MG63 (cell line): Measurements from ENCODE around the gene PCCA. TPM values are rescaled to one million over a fixed set of nuclear protein-coding genes. Genes with fewer than 3 reads are reported as not detected.
"Not testable (repeated sequence)": the region's sequence is repeated elsewhere in the genome, so short reads cannot be mapped to it uniquely, and the experiment has no call there.

Source experiments
- DNase-seq: peaks from one replicate; pipeline ENCODE4 v3.0.0-alpha.2; 2020
- H3K27me3 ChIP-seq: fragments of 250-450 bp; sonication (Bioruptor Pico); 2 replicates; pipeline ENCODE4 v1.5.1; 2020; ENCODE audit warnings: mild to moderate bottlenecking, moderate library complexity
- H3K36me3 ChIP-seq: fragments of 250-450 bp; sonication (Bioruptor Pico); 2 replicates; pipeline ENCODE4 v1.5.1; 2020; ENCODE audit warnings: mild to moderate bottlenecking, moderate library complexity
- H3K4me3 ChIP-seq: fragments of 250-450 bp; sonication (Bioruptor Pico); 2 replicates; pipeline ENCODE4 v1.5.1; 2020; ENCODE audit warnings: mild to moderate bottlenecking, moderate library complexity
- H3K9me3 ChIP-seq: fragments of 250-450 bp; sonication (Bioruptor Pico); 2 replicates; pipeline ENCODE4 v1.5.1; 2020; ENCODE audit warnings: mild to moderate bottlenecking, moderate library complexity
- total RNA-seq: library from RNA; depleted of rRNA; stranded (reverse); fragments of >200 nt; shearing (Covaris generic); gene quantifications from 2 replicates; pipeline ENCODE4 v1.2.3, GENCODE V29; 2014; ENCODE audit warnings: low replicate concordance

Gene PCCA
- total RNA-seq, 1 experiment from 2014 or later, result 3.1 TPM

DNA sequence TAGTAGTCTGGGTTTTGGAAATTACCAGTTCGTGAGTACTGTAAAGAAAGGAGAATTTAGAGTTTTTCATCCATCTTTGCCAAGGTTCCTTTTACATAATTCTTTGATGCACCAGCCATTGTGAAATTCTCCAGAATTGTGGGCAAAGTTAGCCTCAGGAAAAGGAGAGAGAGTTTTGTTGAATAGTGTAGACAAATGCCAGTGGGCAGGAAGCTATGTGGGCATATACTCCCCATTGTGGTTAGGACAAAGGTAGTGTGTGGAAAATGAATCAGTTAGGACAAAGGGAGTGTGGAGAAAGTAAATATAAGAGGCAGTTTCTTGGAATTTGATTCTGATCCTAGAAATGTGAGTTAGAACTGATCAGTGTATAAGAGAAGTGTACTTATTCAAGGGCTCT, 67.9 kb downstream of the PCCA start:
- H3K36me3 ChIP-seq, result no peaks in the 10 kb centered on the region; the same call in 1 of the 2 replicates
- DNase-seq, result no peak
- no peak overlapping the region for H3K4me3 ChIP-seq

DNA sequence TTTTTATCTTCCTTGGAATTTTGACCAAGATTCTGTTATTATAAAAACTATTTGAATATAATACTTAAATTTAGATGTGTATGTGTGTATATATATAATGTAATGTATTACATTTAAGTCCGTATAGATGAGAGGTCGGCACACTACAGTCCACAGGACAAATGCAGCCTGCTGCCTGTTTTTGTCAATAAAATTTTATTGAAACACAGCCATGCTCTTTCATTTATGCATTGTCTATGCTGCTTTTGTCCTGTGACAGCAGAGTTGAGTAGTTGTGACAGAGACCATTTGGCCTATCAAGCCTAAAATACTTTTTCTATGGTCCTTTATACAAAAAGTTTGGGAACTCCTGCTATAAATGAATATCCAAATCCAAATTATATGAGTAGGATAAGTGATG, 69.7 kb downstream of the PCCA start:
- no peaks in the 10 kb centered on the region; the same call in 1 of the 2 replicates for H3K36me3 ChIP-seq
- no peak overlapping the region for H3K4me3 ChIP-seq
- no peaks in the 10 kb centered on the region for H3K9me3 ChIP-seq
- no peaks in the 10 kb centered on the region for H3K27me3 ChIP-seq
- no peak for DNase-seq

More for the DNA sequence above, 67.9 kb downstream of the PCCA start:
- Histone ChIP-seq H3K9me3 (no peaks in the 10 kb centered on the region), H3K27me3 (no peaks in the 10 kb centered on the region)

DNA sequence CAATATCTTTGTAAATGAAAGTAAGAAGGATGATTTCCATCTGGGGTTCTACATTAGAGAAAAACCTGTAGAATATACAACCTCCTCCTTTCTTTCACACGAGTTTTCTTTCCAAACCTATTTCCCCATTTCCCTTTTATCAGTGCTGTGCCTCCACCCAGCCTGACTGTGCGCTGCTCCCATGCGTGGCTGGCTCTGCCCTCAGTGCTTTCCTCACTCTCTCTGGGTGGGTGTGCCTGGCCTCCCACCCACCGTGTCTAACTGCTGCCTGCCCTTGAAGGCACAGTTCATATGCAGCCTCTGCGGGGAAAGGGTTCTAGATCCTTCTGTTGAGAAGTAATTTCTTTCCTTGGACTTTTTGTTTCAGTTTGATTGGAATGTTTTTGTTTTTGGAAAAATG, 70.7 kb downstream of the PCCA start:
- no peak overlapping the region for H3K4me3 ChIP-seq
- no peaks in the 10 kb centered on the region; the same call in 1 of the 2 replicates for H3K36me3 ChIP-seq
- H3K27me3 ChIP-seq, result no peaks in the 10 kb centered on the region
- H3K9me3 ChIP-seq, result no peaks in the 10 kb centered on the region
- no peak for DNase-seq

DNA sequence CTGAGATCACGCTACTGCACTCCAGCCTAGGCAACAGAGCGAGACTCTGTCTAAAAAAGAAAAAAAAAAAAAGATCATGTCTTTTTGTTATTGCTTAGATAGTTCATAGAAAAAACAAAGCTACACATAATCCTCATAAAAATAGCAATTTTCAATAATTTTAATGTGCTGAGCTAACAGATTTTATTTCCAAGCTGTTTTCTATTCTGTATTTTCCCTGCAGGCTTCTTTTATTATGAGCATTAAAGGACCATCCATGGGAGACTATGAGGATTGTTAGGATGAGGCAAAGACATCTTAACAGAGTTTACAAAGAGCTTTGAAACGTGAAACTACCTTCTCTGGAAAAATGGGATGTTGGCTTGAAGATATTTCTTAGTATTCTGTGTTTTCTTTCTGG, 71.6 kb downstream of the PCCA start:
- no peak overlapping the region for H3K4me3 ChIP-seq
- no peak for DNase-seq
- no peaks in the 10 kb centered on the region for H3K9me3 ChIP-seq
- H3K36me3 ChIP-seq, result no peaks in the 10 kb centered on the region; the same call in 1 of the 2 replicates
- no peaks in the 10 kb centered on the region for H3K27me3 ChIP-seq

GRCh38 chr13:100163375-100163774, 74.5 kb downstream of the PCCA start:
- DNase-seq, result no peak
- no peaks in the 10 kb centered on the region for H3K9me3 ChIP-seq
- H3K36me3 ChIP-seq, result no peaks in the 10 kb centered on the region
- no peaks in the 10 kb centered on the region for H3K27me3 ChIP-seq
- H3K4me3 ChIP-seq, result no peak overlapping the region

- Histone ChIP-seq H3K36me3 (no peaks in the 10 kb centered on the region; the same call in 1 of the 2 replicates), H3K4me3 (no peak overlapping the region), H3K9me3 (no peaks in the 10 kb centered on the region), H3K27me3 (no peaks in the 10 kb centered on the region)
- DNase-seq, result no peak
Measured at GRCh38 chr13:100173203-100173602, 84.3 kb downstream of the PCCA start.

DNA sequence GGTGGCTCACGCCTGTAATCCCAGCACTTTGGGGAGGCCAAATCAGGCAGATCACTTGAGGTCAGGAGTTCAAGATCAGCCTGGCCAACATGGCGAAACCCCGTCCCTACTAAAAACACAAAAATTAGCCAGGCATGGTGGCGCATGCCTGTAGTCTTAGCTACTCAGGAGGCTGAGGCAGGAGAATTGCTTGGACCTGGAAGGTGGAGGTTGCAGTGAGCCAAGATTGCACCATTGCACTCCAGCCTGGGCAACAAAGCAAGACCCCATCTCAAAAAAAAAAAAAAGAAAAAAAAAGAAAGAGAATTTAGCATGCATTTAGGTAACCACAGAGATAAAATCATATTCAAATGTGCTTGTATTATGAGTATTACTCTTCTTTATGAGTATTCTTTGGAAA, 85.6 kb downstream of the PCCA start:
- not testable (repeated sequence) for H3K4me3 ChIP-seq, H3K9me3 ChIP-seq, H3K27me3 ChIP-seq, H3K36me3 ChIP-seq, DNase-seq

- Histone ChIP-seq H3K9me3 (no peaks in the 10 kb centered on the region), H3K36me3 (no peaks in the 10 kb centered on the region; the same call in 1 of the 2 replicates), H3K27me3 (no peaks in the 10 kb centered on the region), H3K4me3 (no peak overlapping the region)
- no peak for DNase-seq
Measured at GRCh38 chr13:100175078-100175802, 86.3 kb downstream of the PCCA start.

DNA sequence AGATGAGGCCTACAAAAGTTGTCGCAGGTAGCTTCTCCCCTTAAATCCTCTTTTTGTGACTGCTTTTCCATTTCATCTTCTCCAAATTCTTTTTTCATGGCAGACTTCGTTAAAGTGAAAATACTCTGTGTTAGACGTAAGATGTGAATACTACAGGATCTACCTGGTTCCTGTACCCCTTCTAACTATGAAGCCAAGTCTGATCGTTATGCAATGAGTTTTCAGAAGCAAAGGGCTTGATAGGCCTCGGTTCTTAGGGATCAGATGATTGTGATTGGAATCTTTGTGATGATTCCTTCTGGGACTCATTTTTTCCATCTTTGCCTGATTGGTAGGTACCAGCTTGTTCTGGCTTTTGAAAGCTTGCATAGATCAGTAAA, 86.9 kb downstream of the PCCA start:
- Histone ChIP-seq H3K4me3 (no peak overlapping the region), H3K27me3 (no peaks in the 10 kb centered on the region), H3K9me3 (no peaks in the 10 kb centered on the region), H3K36me3 (no peaks in the 10 kb centered on the region; the same call in 1 of the 2 replicates)
- DNase-seq, result no peak

GRCh38 chr13:100176801-100177400, 88.0 kb downstream of the PCCA start:
- Histone ChIP-seq H3K27me3 (no peaks in the 10 kb centered on the region), H3K36me3 (no peaks in the 10 kb centered on the region; the same call in 1 of the 2 replicates), H3K4me3 (no peak overlapping the region), H3K9me3 (no peaks in the 10 kb centered on the region)
- DNase-seq, result no peak

GRCh38 chr13:100178309-100178708, 89.4 kb downstream of the PCCA start:
- no peak overlapping the region for H3K4me3 ChIP-seq
- DNase-seq, result no peak
- no peaks in the 10 kb centered on the region for H3K9me3 ChIP-seq
- no peaks in the 10 kb centered on the region; the same call in 1 of the 2 replicates for H3K36me3 ChIP-seq
- no peaks in the 10 kb centered on the region for H3K27me3 ChIP-seq

GRCh38 chr13:100179276-100179675, 90.4 kb downstream of the PCCA start:
- Histone ChIP-seq H3K9me3 (no peaks in the 10 kb centered on the region), H3K36me3 (no peaks in the 10 kb centered on the region; the same call in 1 of the 2 replicates), H3K4me3 (no peak overlapping the region), H3K27me3 (no peaks in the 10 kb centered on the region)
- DNase-seq, result no peak

DNA sequence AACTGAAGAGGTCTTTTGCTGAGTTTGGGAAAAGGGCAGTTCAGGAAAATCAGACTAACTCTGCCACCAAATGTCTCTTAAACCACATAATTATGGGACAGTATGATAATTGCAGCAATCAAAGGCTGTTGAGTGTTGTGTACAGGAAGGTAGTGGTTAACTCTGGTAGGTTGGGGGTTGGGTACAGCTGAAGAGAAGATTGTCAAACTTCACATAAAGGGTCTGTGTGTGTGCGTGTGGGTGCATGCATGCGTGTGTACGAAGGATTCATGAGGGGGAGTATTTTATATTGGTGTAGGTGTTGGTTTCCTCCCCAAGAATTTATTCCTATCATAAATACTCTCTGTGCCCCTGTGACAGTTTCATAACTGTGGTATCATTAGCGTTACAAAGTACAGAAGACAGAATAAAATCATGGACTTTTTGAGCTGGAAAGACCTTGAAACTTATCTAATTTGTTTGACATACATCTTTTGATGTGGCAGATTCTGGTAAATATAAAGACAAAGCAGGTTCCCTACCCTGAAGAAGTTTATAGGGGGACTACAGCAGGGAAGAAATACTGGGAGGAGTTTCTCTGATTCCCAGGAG, 94.1 kb downstream of the PCCA start:
- Histone ChIP-seq H3K27me3 (no peaks in the 10 kb centered on the region), H3K4me3 (no peak overlapping the region), H3K36me3 (no peaks in the 10 kb centered on the region; the same call in 1 of the 2 replicates), H3K9me3 (no peaks in the 10 kb centered on the region)
- no peak for DNase-seq

- H3K27me3 ChIP-seq, result no peaks in the 10 kb centered on the region
- H3K4me3 ChIP-seq, result no peak overlapping the region
- no peak for DNase-seq
- H3K36me3 ChIP-seq, result no peaks in the 10 kb centered on the region
- no peaks in the 10 kb centered on the region for H3K9me3 ChIP-seq
Measured at GRCh38 chr13:100184095-100184494, 95.2 kb downstream of the PCCA start.

GRCh38 chr13:100195568-100195967, 106.7 kb downstream of the PCCA start:
- Histone ChIP-seq H3K36me3 (no peaks in the 10 kb centered on the region), H3K4me3 (no peak overlapping the region), H3K9me3 (no peaks in the 10 kb centered on the region), H3K27me3 (no peaks in the 10 kb centered on the region)
- DNase-seq, result no peak

GRCh38 chr13:100196375-100196774, 107.5 kb downstream of the PCCA start:
- DNase-seq, result no peak
- no peaks in the 10 kb centered on the region for H3K27me3 ChIP-seq

GRCh38 chr13:100197116-100197515, 108.2 kb downstream of the PCCA start:
- Histone ChIP-seq H3K36me3 (no peaks in the 10 kb centered on the region), H3K9me3 (no peaks in the 10 kb centered on the region), H3K4me3 (no peak overlapping the region), H3K27me3 (no peaks in the 10 kb centered on the region)
- no peak for DNase-seq

More at GRCh38 chr13:100196375-100196774, 107.5 kb downstream of the PCCA start:
- Histone ChIP-seq H3K36me3 (no peaks in the 10 kb centered on the region), H3K4me3 (no peak overlapping the region), H3K9me3 (no peaks in the 10 kb centered on the region)
